Mucosa of rectum (tissue), 2 donors: ENCODE measurements around the gene TPRN.

ENCODE experiments used
- H3K27ac ChIP-seq, 2 donors: one replicate each; pipeline ENCODE4 v1.7.0; 2013; ENCODE audit warnings: inconsistent platforms in 2 of 2, low read depth in 2 of 2, low read length in 2 of 2
- H3K27me3 ChIP-seq, 2 donors: one replicate each; pipeline ENCODE4 v1.7.0; 2013; ENCODE audit warnings: low read length in 2 of 2; ENCODE audit not compliant: control insufficient read depth in 2 of 2, insufficient read depth in 2 of 2
- H3K36me3 ChIP-seq, 2 donors: one replicate each; pipeline ENCODE4 v1.7.0; 2013; ENCODE audit warnings: low read length in 2 of 2; ENCODE audit not compliant: control insufficient read depth in 2 of 2, insufficient read depth in 2 of 2
- H3K4me1 ChIP-seq, 2 donors: one replicate each; pipeline ENCODE4 v1.7.0; 2013; ENCODE audit warnings: low read length in 2 of 2, mild to moderate bottlenecking in 1 of 2; ENCODE audit not compliant: control insufficient read depth in 2 of 2, insufficient read depth in 2 of 2
- H3K4me3 ChIP-seq, 2 donors: one replicate each; pipeline ENCODE4 v1.7.0; 2013; ENCODE audit warnings: low read length in 2 of 2
- H3K9ac ChIP-seq, 2 donors: one replicate each; pipeline ENCODE4 v1.7.0; 2013; ENCODE audit warnings: low read length in 2 of 2, low read depth in 1 of 2, mild to moderate bottlenecking in 1 of 2
- H3K9me3 ChIP-seq, 2 donors: one replicate each; pipeline ENCODE4 v1.7.0; 2013; ENCODE audit warnings: low read length in 2 of 2; ENCODE audit not compliant: control insufficient read depth in 2 of 2
- donor health status: healthy.
- donor health status: Normal muscosa, but diverticular disease.

Gene TPRN

GRCh38 chr9:137216188-137216965 is 15.8 kb upstream of the TPRN start:
- Histone ChIP-seq H3K27ac (no peak overlapping the region), H3K4me3 (no peak overlapping the region)

GRCh38 chr9:137215196-137215986 is 14.8 kb upstream of the TPRN start:
- Histone ChIP-seq H3K27me3 (no peaks in the 10 kb centered on the region), H3K9me3 (no peaks in the 10 kb centered on the region), H3K36me3 (no peaks in the 10 kb centered on the region), H3K9ac (no peak overlapping the region), H3K4me3 (no peak overlapping the region), H3K27ac (no peak overlapping the region), H3K4me1 (peaks cover 17 to 22% of the 10 kb centered on the region in 2 donors)

More at GRCh38 chr9:137216188-137216965, 15.8 kb upstream of the TPRN start:
- peak overlapping the region in 1 of 2 donors; percentile 41 for H3K9ac ChIP-seq
- H3K27me3 ChIP-seq, result no peaks in the 10 kb centered on the region
- H3K4me1 ChIP-seq, result peaks cover 18 to 22% of the 10 kb centered on the region in 2 donors
- no peaks in the 10 kb centered on the region for H3K9me3 ChIP-seq
- H3K36me3 ChIP-seq, result no peaks in the 10 kb centered on the region

GRCh38 chr9:137214620-137215019 is 14.1 kb upstream of the TPRN start:
- Histone ChIP-seq H3K4me3 (no peak overlapping the region), H3K9me3 (no peaks in the 10 kb centered on the region), H3K27ac (no peak overlapping the region), H3K27me3 (no peaks in the 10 kb centered on the region), H3K36me3 (no peaks in the 10 kb centered on the region), H3K9ac (no peak overlapping the region), H3K4me1 (peaks cover 17 to 22% of the 10 kb centered on the region in 2 donors)

GRCh38 chr9:137213160-137214060 is 12.9 kb upstream of the TPRN start:
- H3K4me1 ChIP-seq, result peaks cover 10 to 16% of the 10 kb centered on the region in 2 donors
- no peaks in the 10 kb centered on the region for H3K36me3 ChIP-seq
- no peaks in the 10 kb centered on the region for H3K9me3 ChIP-seq

GRCh38 chr9:137212520-137212919 is 12.0 kb upstream of the TPRN start:
- H3K36me3 ChIP-seq, result no peaks in the 10 kb centered on the region
- H3K4me3 ChIP-seq, result no peak overlapping the region
- no peaks in the 10 kb centered on the region for H3K9me3 ChIP-seq
- no peaks in the 10 kb centered on the region for H3K27me3 ChIP-seq
- H3K4me1 ChIP-seq, result peaks cover 3 to 7% of the 10 kb centered on the region in 2 donors
- H3K9ac ChIP-seq, result no peak overlapping the region
- no peak overlapping the region for H3K27ac ChIP-seq

More at GRCh38 chr9:137213160-137214060, 12.9 kb upstream of the TPRN start:
- no peak overlapping the region for H3K9ac ChIP-seq
- no peaks in the 10 kb centered on the region for H3K27me3 ChIP-seq
- no peak overlapping the region for H3K27ac ChIP-seq
- no peak overlapping the region for H3K4me3 ChIP-seq

DNA sequence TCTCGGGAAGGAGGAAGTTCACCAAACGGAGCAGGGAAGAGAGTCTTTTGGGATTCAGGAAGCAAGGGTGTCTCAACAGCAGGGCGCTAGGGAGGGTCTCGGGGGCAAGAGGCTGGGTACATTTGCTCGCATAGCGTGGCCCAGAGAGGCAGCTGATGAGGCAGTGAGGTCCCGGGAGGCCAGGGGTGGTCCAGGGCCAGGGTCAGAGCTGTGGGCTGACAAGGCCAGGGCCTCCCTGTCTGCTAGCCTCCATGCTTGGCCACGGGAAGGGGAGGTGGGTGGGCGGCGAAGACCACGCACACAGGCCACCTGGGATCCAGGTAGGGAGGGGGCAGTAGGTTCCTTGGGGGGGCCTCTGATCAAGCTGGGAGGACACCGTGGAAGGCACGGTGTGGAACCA is 11.0 kb upstream of the TPRN start:
- Histone ChIP-seq H3K36me3 (no peaks in the 10 kb centered on the region), H3K4me3 (no peak overlapping the region), H3K27ac (no peak overlapping the region), H3K9me3 (no peaks in the 10 kb centered on the region), H3K27me3 (no peaks in the 10 kb centered on the region), H3K9ac (no peak overlapping the region), H3K4me1 (peaks cover 3 to 6% of the 10 kb centered on the region in 2 donors)

DNA sequence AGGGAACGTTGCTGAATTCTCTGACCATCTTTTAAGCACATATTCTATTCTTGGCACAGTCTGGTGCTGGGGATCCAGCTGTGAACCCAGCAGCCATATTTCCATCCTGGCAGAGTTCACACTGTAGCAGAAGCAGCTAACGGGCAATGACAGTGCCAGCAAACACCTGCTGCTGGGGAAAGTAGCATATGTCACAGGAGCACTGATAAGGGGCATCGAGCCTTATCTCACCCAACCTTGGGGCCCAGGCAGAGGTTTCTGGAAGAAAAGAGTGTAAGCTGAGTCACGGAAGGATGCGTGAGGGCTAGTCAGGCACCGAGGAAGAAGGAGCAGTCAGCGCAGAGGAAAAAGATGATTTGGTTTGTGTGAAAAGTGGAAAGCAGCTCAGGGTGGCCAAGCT is 6.1 kb upstream of the TPRN start:
- H3K4me1 ChIP-seq, result peaks cover 31 to 32% of the 10 kb centered on the region in 2 donors
- H3K27me3 ChIP-seq, result no peaks in the 10 kb centered on the region
- peak overlapping the region; percentile 90 to 98 for H3K4me3 ChIP-seq
- H3K9me3 ChIP-seq, result no peaks in the 10 kb centered on the region
- no peaks in the 10 kb centered on the region for H3K36me3 ChIP-seq
- peak overlapping the region in 1 of 2 donors; percentile 93 for H3K9ac ChIP-seq
- no peak overlapping the region for H3K27ac ChIP-seq

GRCh38 chr9:137205126-137206069 is 4.9 kb upstream of the TPRN start, which contains the start of the genes NDOR1 and TMEM203:
Gene NDOR1, plus strand, starts transcription at chr9:137205700. Its CDS starts 78 bp downstream, at chr9:137205778.
Gene TMEM203, minus strand, starts transcription at chr9:137205648. Its CDS starts 234 bp downstream, at chr9:137205414.
- peaks cover 37 to 38% of the 10 kb centered on the region in 2 donors for H3K4me1 ChIP-seq
- peak within 1 kb of the TSS; percentile 90 to 98 for H3K4me3 ChIP-seq
- H3K36me3 ChIP-seq, result no peaks in the 10 kb centered on the region
- H3K27me3 ChIP-seq, result no peaks in the 10 kb centered on the region
- peak within 1 kb of the TSS; percentile 88 to 93 for H3K9ac ChIP-seq
- H3K9me3 ChIP-seq, result no peaks in the 10 kb centered on the region
- peak within 1 kb of the TSS; percentile 57 to 83 for H3K27ac ChIP-seq

GRCh38 chr9:137204731-137205125 is 4.2 kb upstream of the TPRN start:
- H3K27me3 ChIP-seq, result no peaks in the 10 kb centered on the region
- no peaks in the 10 kb centered on the region for H3K36me3 ChIP-seq
- peak overlapping the region; percentile 55 to 83 for H3K27ac ChIP-seq
- H3K4me3 ChIP-seq, result peak overlapping the region; percentile 90 to 98
- H3K4me1 ChIP-seq, result peaks cover 37 to 38% of the 10 kb centered on the region in 2 donors
- H3K9me3 ChIP-seq, result no peaks in the 10 kb centered on the region
- peak overlapping the region; percentile 86 to 88 for H3K9ac ChIP-seq
